ENCODE results near the gene MMP21.
A peak's percentile ranks its signal among the peaks of the same experiment; 100 is the strongest.

MMP21 gene

GRCh38 chr10:125766511-125766910, 9.1 kb downstream of the MMP21 start:
- no peak for TF ChIP-seq CTCF (IDR thresholded peaks at IDR 0.05; ENCODE audit: insufficient read depth, low read depth, low read length, missing control alignments)
- H3K4me3 ChIP-seq (ENCODE audit: low read length) = no peak overlapping the region
- DNase-seq (ENCODE audit: low read depth) = no peak

GRCh38 chr10:125765835-125766234, 9.8 kb downstream of the MMP21 start:
- DNase-seq (ENCODE audit: low read depth) = no peak
- no peak overlapping the region for H3K4me3 ChIP-seq (ENCODE audit: low read length)
- no peak for TF ChIP-seq CTCF (IDR thresholded peaks at IDR 0.05; ENCODE audit: insufficient read depth, low read depth, low read length, missing control alignments)

- peak; percentile 53 for DNase-seq (ENCODE audit: low read depth)
- H3K4me3 ChIP-seq (ENCODE audit: low read length) = no peak overlapping the region
- no peak for TF ChIP-seq CTCF (IDR thresholded peaks at IDR 0.05; ENCODE audit: insufficient read depth, low read depth, low read length, missing control alignments)
Observed at GRCh38 chr10:125762692-125763648, 12.7 kb downstream of the MMP21 start.

GRCh38 chr10:125761961-125762360, 13.7 kb downstream of the MMP21 start:
- TF ChIP-seq CTCF (IDR thresholded peaks at IDR 0.05; ENCODE audit: insufficient read depth, low read depth, low read length, missing control alignments) = no peak
- H3K4me3 ChIP-seq (ENCODE audit: low read length) = no peak overlapping the region

GRCh38 chr10:125757742-125758141, 17.9 kb downstream of the MMP21 start:
- TF ChIP-seq CTCF (IDR thresholded peaks at IDR 0.05; ENCODE audit: insufficient read depth, low read depth, low read length, missing control alignments) = no peak
- no peak overlapping the region for H3K4me3 ChIP-seq (ENCODE audit: low read length)
- no peak for DNase-seq (ENCODE audit: low read depth)

More at GRCh38 chr10:125761961-125762360, 13.7 kb downstream of the MMP21 start:
- DNase-seq (ENCODE audit: low read depth) = no peak

GRCh38 chr10:125756853-125757487, 18.7 kb downstream of the MMP21 start:
- no peak overlapping the region for H3K4me3 ChIP-seq (ENCODE audit: low read length)
- no peak for DNase-seq (ENCODE audit: low read depth)
- no peak for TF ChIP-seq CTCF (IDR thresholded peaks at IDR 0.05; ENCODE audit: insufficient read depth, low read depth, low read length, missing control alignments)
